ENCODE data around the gene SRGN.

GRCh38 chr10:69073736-69074364 is 14.1 kb upstream of the SRGN start:
- TF ChIP-seq, protein P1, sequence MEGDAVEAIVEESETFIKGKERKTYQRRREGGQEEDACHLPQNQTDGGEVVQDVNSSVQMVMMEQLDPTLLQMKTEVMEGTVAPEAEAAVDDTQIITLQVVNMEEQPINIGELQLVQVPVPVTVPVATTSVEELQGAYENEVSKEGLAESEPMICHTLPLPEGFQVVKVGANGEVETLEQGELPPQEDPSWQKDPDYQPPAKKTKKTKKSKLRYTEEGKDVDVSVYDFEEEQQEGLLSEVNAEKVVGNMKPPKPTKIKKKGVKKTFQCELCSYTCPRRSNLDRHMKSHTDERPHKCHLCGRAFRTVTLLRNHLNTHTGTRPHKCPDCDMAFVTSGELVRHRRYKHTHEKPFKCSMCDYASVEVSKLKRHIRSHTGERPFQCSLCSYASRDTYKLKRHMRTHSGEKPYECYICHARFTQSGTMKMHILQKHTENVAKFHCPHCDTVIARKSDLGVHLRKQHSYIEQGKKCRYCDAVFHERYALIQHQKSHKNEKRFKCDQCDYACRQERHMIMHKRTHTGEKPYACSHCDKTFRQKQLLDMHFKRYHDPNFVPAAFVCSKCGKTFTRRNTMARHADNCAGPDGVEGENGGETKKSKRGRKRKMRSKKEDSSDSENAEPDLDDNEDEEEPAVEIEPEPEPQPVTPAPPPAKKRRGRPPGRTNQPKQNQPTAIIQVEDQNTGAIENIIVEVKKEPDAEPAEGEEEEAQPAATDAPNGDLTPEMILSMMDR (IDR thresholded peaks at IDR 0.05; ENCODE audit: low read length) = no peak
- TF ChIP-seq EZH2 (IDR thresholded peaks at IDR 0.05; ENCODE audit: borderline replicate concordance, low read length) = no peak
